H1 (cell line): ENCODE data around the gene NDP. TPM values are rescaled to one million over a fixed set of nuclear protein-coding genes. Genes with fewer than 3 reads are reported as not detected.

ENCODE experiments used
- CTCF ChIA-PET: fragments of 300-600 bp; sonication (Branson Sonifier 250); formaldehyde crosslinking; loops from one replicate; lab custom pipeline; 2021; ENCODE audit not compliant: partially characterized antibody; lab: Charles Lee
- POLR2A ChIA-PET: fragments of 300-600 bp; sonication (Branson Sonifier 250); formaldehyde crosslinking; loops from one replicate; lab custom pipeline; 2021; ENCODE audit warnings: inconsistent platforms; ENCODE audit not compliant: partially characterized antibody; lab: Charles Lee
- DNase-seq, 2 experiments: peaks; one replicate each; pipeline versions ENCODE4 v3.0.0 to v3.0.0-alpha.2; 2010 to 2022; ENCODE audit warnings: low spot score in 2 of 2, low read depth in 1 of 2, mixed read lengths in 1 of 2
- FAIRE-seq: peaks from 2 replicates; lab custom pipeline; 2011; peaks lifted over from hg19 to GRCh38; lab: Jason Lieb, UNC
- H2AFZ ChIP-seq: 2 replicates; pipeline ENCODE4 v1.8.1; 2012; ENCODE audit warnings: low read length, inconsistent platforms
- H2AK5ac ChIP-seq: 2 replicates; pipeline ENCODE4 v1.6.1; 2013; ENCODE audit warnings: low read depth, low read length
- H2BK120ac ChIP-seq: replicated peaks from 2 replicates; pipeline ENCODE3; 2013; ENCODE audit warnings: low read depth, low read length, inconsistent platforms
- H2BK12ac ChIP-seq: 2 replicates; pipeline ENCODE4 v1.6.1; 2013; ENCODE audit warnings: low read depth, low read length
- H2BK15ac ChIP-seq: 2 replicates; pipeline ENCODE4 v1.6.1; 2013; ENCODE audit warnings: low read length
- H2BK20ac ChIP-seq: 2 replicates; pipeline ENCODE4 v1.6.1; 2013; ENCODE audit warnings: low read length
- H2BK5ac ChIP-seq: 2 replicates; pipeline ENCODE4 v1.6.1; 2013; ENCODE audit warnings: low read depth, low read length
- H3K14ac ChIP-seq: 2 replicates; pipeline ENCODE4 v1.6.1; 2013; ENCODE audit warnings: inconsistent platforms; ENCODE audit not compliant: insufficient read length
- H3K18ac ChIP-seq: 2 replicates; pipeline ENCODE4 v1.6.1; 2013; ENCODE audit warnings: low read length; ENCODE audit errors: extremely low read depth
- H3K23ac ChIP-seq: 2 replicates; pipeline ENCODE4 v1.6.1; 2013; ENCODE audit warnings: inconsistent platforms; ENCODE audit not compliant: insufficient read length
- H3K23me2 ChIP-seq: 2 replicates; pipeline ENCODE4 v1.6.1; 2013; ENCODE audit warnings: low read depth, low read length
- H3K27ac ChIP-seq: 2 replicates; pipeline ENCODE4 v1.6.1; 2011; ENCODE audit warnings: low read depth, low read length, inconsistent platforms
- H3K27me3 ChIP-seq, 4 experiments: replicated peaks in 1 of 4; 1 replicate in 1 of 4; 2 replicates in 3 of 4; pipeline versions ENCODE4 v1.6.1 to v1.8.1; 2011 to 2013; ENCODE audit warnings: low read length in 3 of 4, mild to moderate bottlenecking in 3 of 4, inconsistent platforms in 2 of 4, mixed read lengths in 2 of 4, moderate library complexity in 1 of 4; ENCODE audit not compliant: control insufficient read depth in 3 of 4, insufficient read depth in 3 of 4; ENCODE audit errors: extremely low read depth in 1 of 4
- H3K36me3 ChIP-seq, 4 experiments: 2 replicates each; pipeline versions ENCODE4 v1.6.1 to v1.8.1; 2011 to 2013; ENCODE audit warnings: mild to moderate bottlenecking in 4 of 4, low read length in 3 of 4, moderate library complexity in 2 of 4, control low read depth in 1 of 4, inconsistent platforms in 1 of 4; ENCODE audit not compliant: insufficient read depth in 4 of 4, control insufficient read depth in 2 of 4
- H3K4ac ChIP-seq: replicated peaks from 2 replicates; pipeline ENCODE3; 2013; ENCODE audit warnings: low read length, low read depth, mixed read lengths, inconsistent platforms; ENCODE audit not compliant: insufficient read length
- H3K4me1 ChIP-seq, 4 experiments: replicated peaks in 1 of 4; 1 replicate in 1 of 4; 2 replicates in 3 of 4; pipeline versions ENCODE4 v1.6.1 to v1.8.1; 2011 to 2013; ENCODE audit warnings: low read length in 3 of 4, inconsistent platforms in 2 of 4, mixed read lengths in 1 of 4; ENCODE audit not compliant: insufficient read depth in 4 of 4, control insufficient read depth in 3 of 4
- H3K4me2 ChIP-seq, 2 experiments: 2 replicates each; pipeline versions ENCODE4 v1.6.1 to v1.8.1; 2011 to 2013; ENCODE audit warnings: low read depth in 2 of 2, low read length in 2 of 2, control low read depth in 1 of 2, inconsistent platforms in 1 of 2, mild to moderate bottlenecking in 1 of 2; ENCODE audit not compliant: insufficient read depth in 1 of 2
- H3K4me3 ChIP-seq, 4 experiments: fragments of 200-600, 300-600 bp in 1 of 4; sonication (generic), shearing (Covaris generic), sonication (Bioruptor Twin) in 1 of 4; 2 replicates each; pipeline versions ENCODE4 v1.5.1 to v1.8.1; 2011 to 2016; ENCODE audit warnings: low read length in 4 of 4, low read depth in 3 of 4, control low read depth in 2 of 4, inconsistent platforms in 2 of 4, mild to moderate bottlenecking in 2 of 4, mixed read lengths in 1 of 4, moderate library complexity in 1 of 4; ENCODE audit not compliant: insufficient read depth in 2 of 4; ENCODE audit errors: extremely low read depth in 1 of 4
- H3K56ac ChIP-seq: replicated peaks from 2 replicates; pipeline ENCODE3; 2013; ENCODE audit warnings: low read depth, mild to moderate bottlenecking, mixed read lengths, low read length, inconsistent platforms; ENCODE audit not compliant: insufficient read length
- H3K79me1 ChIP-seq: 2 replicates; pipeline ENCODE4 v1.6.1; 2013; ENCODE audit warnings: low read depth, low read length, control low read depth
- H3K79me2 ChIP-seq, 2 experiments: 2 replicates each; pipeline versions ENCODE4 v1.6.1 to v1.8.1; 2012 to 2013; ENCODE audit warnings: low read length in 2 of 2, mild to moderate bottlenecking in 2 of 2, inconsistent platforms in 1 of 2; ENCODE audit not compliant: insufficient read depth in 2 of 2, control insufficient read depth in 1 of 2
- H3K9ac ChIP-seq, 4 experiments: replicated peaks in 1 of 4; 1 replicate in 1 of 4; 2 replicates in 3 of 4; pipeline versions ENCODE4 v1.6.1 to v1.8.1; 2011 to 2013; ENCODE audit warnings: low read depth in 3 of 4, low read length in 3 of 4, control low read depth in 2 of 4, mild to moderate bottlenecking in 2 of 4, moderate library complexity in 2 of 4, inconsistent platforms in 1 of 4; ENCODE audit errors: extremely low read depth in 1 of 4
- H3K9me3 ChIP-seq, 2 experiments: 2 replicates each; pipeline versions ENCODE4 v1.6.1 to v1.8.1; 2012 to 2013; ENCODE audit warnings: mild to moderate bottlenecking in 2 of 2, moderate library complexity in 2 of 2, control low read depth in 1 of 2, inconsistent platforms in 1 of 2, low read depth in 1 of 2, low read length in 1 of 2, mixed read lengths in 1 of 2; ENCODE audit not compliant: insufficient read depth in 2 of 2
- H4K20me1 ChIP-seq, 2 experiments: replicated peaks in 1 of 2; 2 replicates each; pipeline versions ENCODE3 to v1.8.1; 2011 to 2013; ENCODE audit warnings: inconsistent platforms in 2 of 2, low read length in 2 of 2, mild to moderate bottlenecking in 1 of 2; ENCODE audit not compliant: insufficient read depth in 2 of 2, control insufficient read depth in 1 of 2
- H4K5ac ChIP-seq: 2 replicates; pipeline ENCODE4 v1.6.1; 2013; ENCODE audit warnings: low read length, low read depth, mixed read lengths, inconsistent platforms; ENCODE audit not compliant: insufficient read length
- H4K8ac ChIP-seq: 2 replicates; pipeline ENCODE4 v1.8.0; 2013; ENCODE audit warnings: mild to moderate bottlenecking, moderate library complexity, low read length, inconsistent platforms; ENCODE audit not compliant: insufficient read depth; ENCODE audit errors: extremely low read depth
- H4K91ac ChIP-seq: replicated peaks from 2 replicates; pipeline ENCODE3; 2013; ENCODE audit warnings: low read length, mixed read lengths, inconsistent platforms; ENCODE audit not compliant: insufficient read length
- YY1 ChIP-seq: IDR thresholded peaks from 2 replicates; pipeline ENCODE4 v1.6.1; 2011; ENCODE audit warnings: low read depth, mild to moderate bottlenecking, low read length
- WGBS, 2 experiments: shearing (Covaris generic) in 1 of 2; methylation state at CpG; one replicate each; pipeline versions ENCODE4 v1.1.6 to v1.1.7; 2013 to 2015; ENCODE audit warnings: low lambda C conversion rate in 2 of 2, mixed read lengths in 2 of 2, inconsistent platforms in 1 of 2, low coverage in 1 of 2, missing lambda C conversion rate in 1 of 2; ENCODE audit not compliant: insufficient replicate concordance in 2 of 2, insufficient coverage in 1 of 2, insufficient read length in 1 of 2; ENCODE audit errors: extremely low coverage in 1 of 2, missing lambda C conversion rate in 1 of 2; 5-methylcytosine and 5-hydroxymethylcytosine counted together
- polyA plus RNA-seq, 7 experiments: library from polyadenylated mRNA; depleted of rRNA in 3 of 7; stranded (reverse) in 5 of 7; unstranded in 2 of 7; fragments of >200 nt in 5 of 7; fragments of 200-250 nt in 2 of 7; gene quantifications; 1 replicate in 5 of 7; 2 replicates in 1 of 7; 4 replicates in 1 of 7; pipeline versions ENCODE4 v1.2.1 to v1.2.3, GENCODE V29; 2011 to 2013; ENCODE audit warnings: missing spikeins in 2 of 7, mixed read lengths in 2 of 7
- total RNA-seq: library from RNA; stranded (reverse); fragmentation: NEBNext Ultra II Directional; extraction: Animal tissue kit (Norgen Biotek cat#: 25700); gene quantifications from 2 replicates; pipeline ENCODE4 v1.2.1, GENCODE V29; 2021
- TF ChIP-seq, protein P1 (sequence below): IDR thresholded peaks from 2 replicates; pipeline ENCODE4 v1.6.1; 2011; ENCODE audit warnings: low read depth, mild to moderate bottlenecking, low read length; ENCODE audit not compliant: insufficient read depth

Gene NDP
- total and polyA plus RNA-seq, 2 of the 8 experiments (the other 6 are each of a cell fraction or from before 2014, with no cell fraction given): 0.26 to 0.82 TPM

DNA sequence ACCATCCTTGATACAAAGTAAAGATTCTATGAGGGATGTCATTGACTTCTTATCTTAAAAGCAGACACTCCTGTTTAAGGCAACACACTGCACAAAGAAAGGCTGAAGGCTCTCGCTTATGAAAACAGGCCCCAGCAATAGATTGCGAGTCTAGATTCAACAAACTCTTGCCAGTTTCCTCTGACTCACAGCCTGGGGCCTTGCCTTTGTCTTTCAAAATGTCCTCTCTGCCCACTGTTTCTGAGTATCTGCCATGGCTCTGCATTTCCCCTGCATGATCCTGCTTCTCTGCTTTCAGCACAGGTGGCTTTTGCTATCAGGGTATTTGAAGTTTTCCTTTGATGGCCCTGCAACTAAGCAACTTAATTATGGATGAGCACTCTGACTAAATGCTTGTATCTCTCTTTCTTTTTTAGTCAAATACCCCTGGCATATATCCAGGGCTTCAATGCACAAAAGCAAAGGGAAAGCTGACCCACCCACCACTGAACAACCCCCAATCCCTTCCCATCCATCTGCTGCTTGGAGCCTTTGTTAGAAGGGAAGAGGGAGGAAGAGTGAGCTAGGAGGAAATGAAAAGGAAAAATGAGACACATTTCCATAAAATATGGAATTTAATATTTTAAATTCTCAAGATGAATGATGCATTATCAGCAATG, 32.2 kb downstream of the NDP start:
- Histone ChIP-seq H3K79me2 (no peaks in the 10 kb centered on the region), H2AK5ac (no peak overlapping the region), H2AFZ (no peak overlapping the region), H4K20me1 (no peaks in the 10 kb centered on the region), H3K56ac (no peak overlapping the region), H3K4me1 (no peaks in the 10 kb centered on the region; a peak in 2 of 7 replicates), H3K9me3 (no peaks in the 10 kb centered on the region), H3K27me3 (no peaks in the 10 kb centered on the region), H3K18ac (no peak overlapping the region), H2BK5ac (no peak overlapping the region), H3K9ac (no peak overlapping the region), H2BK20ac (no peak overlapping the region), H2BK15ac (no peak overlapping the region), H4K91ac (no peak overlapping the region), H3K4me2 (no peak overlapping the region), H3K36me3 (no peaks in the 10 kb centered on the region), H3K4ac (no peak overlapping the region), H3K14ac (no peak overlapping the region), H4K8ac (no peak overlapping the region), H3K79me1 (no peaks in the 10 kb centered on the region), H3K23ac (no peak overlapping the region), H3K4me3 (no peak overlapping the region), H3K27ac (no peak overlapping the region), H3K23me2 (no peaks in the 10 kb centered on the region), H2BK120ac (no peak overlapping the region), H4K5ac (no peak overlapping the region), H2BK12ac (no peak overlapping the region)
- POLR2A ChIA-PET: no interaction called here
- CTCF ChIA-PET: interaction anchor here (0.7 to 2.2 kb wide), 5 partner anchors 33 to 127 kb away, joined by 3 to 7 read pairs (median 4); no protein-coding TSS in a partner anchor
- peak; percentile 21; the same call in 1 of the 2 replicates for TF ChIP-seq YY1
- TF ChIP-seq, protein P1, sequence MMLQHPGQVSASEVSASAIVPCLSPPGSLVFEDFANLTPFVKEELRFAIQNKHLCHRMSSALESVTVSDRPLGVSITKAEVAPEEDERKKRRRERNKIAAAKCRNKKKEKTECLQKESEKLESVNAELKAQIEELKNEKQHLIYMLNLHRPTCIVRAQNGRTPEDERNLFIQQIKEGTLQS: no peak
- no peak for DNase-seq
- 81% methylated on average over 2 of the region's 2 CpGs; no CpG with 5 or more reads in 1 of the 2 experiments for WGBS, 2 experiments
- peak; percentile 78 for FAIRE-seq
